GM18511 (cell line): ENCODE measurements around the gene BTNL9.
"Not testable (repeated sequence)": the region's sequence is repeated elsewhere in the genome, so short reads cannot be mapped to it uniquely, and the experiment has no call there.

Source experiments
- ATAC-seq: cut with Tn5 transposase; IDR thresholded peaks from one replicate; pipeline ENCODE4 v1.9.1; 2021; ENCODE audit warnings: mild to moderate bottlenecking, moderate library complexity; ENCODE audit not compliant: unreplicated experiment

The BTNL9 gene

GRCh38 chr5:181060924-181061323, 20.9 kb downstream of the BTNL9 start:
- ATAC-seq: no peak

DNA sequence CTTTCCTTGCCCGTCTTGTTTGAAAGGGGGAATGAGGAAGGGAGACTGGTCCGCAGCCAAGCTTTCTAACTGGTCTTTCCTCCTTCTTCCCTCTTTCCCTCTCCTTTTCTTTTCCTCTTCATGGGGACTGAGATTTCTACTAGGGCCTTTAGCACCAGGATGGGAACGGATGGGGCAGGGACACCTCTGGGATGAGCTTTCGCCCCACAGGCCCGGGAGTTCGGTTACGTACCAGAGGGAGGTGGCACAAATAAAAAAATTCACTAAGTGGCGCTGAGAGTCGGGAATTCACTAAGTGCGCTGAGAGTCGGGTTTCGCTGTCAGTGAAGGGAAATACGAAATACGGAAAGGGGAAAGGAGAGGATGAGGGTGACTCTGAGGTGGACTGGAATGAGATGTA, 21.6 kb downstream of the BTNL9 start:
- ATAC-seq: no peak

- no peak for ATAC-seq
Measured at GRCh38 chr5:181062631-181063030, 22.6 kb downstream of the BTNL9 start.

- no peak for ATAC-seq
Measured at GRCh38 chr5:181063514-181063913, 23.4 kb downstream of the BTNL9 start.

DNA sequence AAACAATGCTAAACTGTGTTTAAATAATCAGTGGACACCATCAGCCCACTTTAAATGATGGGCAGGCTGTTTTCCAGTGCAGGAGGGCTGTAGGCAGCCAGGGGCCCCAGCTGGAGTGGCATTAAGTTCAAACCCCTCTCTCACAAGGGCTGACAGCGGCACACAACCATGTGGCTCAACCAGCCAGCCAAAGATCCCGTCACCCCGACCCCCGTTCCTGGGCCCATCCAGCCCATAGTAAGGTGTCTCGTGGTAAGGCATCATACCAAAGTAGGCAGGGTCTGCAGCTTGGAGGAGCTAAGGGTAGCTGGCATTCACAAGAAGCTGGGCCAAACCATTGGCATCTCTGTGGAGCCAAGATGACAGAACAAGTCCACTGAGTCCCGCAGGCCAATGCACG, 24.9 kb downstream of the BTNL9 start:
- ATAC-seq: no peak

DNA sequence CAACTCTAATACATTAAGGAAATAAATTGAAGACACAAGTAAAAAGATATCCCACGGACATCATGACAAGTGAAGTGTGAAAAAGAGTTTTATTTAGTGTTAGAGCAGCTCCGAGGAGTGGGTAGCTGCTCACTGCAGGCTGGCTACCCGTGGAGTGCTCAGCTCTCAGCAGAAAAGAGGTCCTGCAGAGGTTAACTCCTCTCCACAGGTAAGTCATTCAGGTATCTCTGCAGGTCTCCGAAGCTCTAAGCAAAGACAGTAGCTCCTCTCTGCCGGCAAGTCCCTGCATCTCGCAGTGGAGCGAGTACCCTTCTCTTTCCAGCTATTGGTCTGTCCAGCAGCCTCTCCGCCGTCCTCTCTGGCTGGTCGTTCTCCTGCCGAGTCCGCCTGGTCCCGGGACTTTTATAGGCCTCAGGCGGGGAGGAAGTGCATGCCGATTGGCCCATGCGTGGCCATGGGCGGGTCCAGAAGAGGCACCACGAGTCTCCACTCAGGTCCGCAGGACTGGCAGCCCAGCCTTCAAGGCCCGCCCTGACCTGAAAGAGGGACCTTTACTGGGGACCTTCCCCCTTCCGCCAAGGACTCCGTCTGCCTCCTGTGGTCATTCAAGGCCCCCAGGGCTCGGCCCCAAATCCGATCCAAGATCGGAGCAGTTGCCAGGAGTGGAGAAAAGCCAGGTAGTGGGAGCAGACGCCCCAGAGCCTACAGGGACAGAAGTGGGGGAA, 29.9 kb downstream of the BTNL9 start:
- no peak for ATAC-seq

DNA sequence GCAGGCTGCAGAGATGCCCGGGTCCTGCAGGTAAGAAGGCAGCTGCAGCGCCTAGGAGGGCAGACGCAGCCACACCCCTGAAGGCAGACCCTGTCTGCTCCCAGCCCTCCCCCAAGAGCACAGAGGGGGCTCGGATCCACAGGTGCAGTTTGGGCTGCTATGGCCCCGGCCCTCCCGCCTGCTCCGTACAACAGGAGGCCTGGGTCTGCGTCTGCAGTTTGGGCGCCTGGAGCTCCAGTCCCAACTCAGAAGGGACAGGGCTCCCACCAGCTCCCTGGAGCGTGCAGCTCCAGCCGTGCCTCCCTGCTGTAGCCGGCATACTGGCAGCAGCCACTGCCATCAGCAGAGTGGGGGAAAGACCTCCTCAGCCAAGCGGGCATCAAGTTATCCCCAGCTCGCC, 30.5 kb downstream of the BTNL9 start:
- no peak for ATAC-seq

DNA sequence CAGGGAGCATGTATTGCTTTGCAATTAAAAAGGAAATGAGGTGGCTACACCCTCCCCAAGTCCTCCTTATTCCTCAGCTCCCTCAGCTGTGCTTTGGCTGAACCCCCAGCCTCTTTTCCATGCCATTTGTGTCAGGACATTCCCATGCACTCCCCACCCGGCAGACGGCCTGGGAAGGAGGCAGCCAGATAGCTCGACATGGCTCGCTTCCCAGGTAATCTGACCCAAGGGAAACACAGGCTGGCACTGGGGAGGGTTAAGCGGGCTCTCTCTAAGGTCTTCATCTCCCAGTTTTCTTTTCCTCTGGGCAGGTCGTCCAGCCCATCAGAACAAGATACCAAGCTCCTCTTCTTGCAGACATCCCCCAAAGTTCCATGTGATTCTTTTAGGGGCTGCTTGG, 31.2 kb downstream of the BTNL9 start:
- ATAC-seq: no peak

- no peak for ATAC-seq
Measured at GRCh38 chr5:181076920-181077319, 36.9 kb downstream of the BTNL9 start.

GRCh38 chr5:181081989-181082388, 41.9 kb downstream of the BTNL9 start:
- ATAC-seq: no peak

GRCh38 chr5:181084621-181085195, 44.6 kb downstream of the BTNL9 start:
- no peak for ATAC-seq

GRCh38 chr5:181086026-181086883, 46.2 kb downstream of the BTNL9 start:
- ATAC-seq: no peak

DNA sequence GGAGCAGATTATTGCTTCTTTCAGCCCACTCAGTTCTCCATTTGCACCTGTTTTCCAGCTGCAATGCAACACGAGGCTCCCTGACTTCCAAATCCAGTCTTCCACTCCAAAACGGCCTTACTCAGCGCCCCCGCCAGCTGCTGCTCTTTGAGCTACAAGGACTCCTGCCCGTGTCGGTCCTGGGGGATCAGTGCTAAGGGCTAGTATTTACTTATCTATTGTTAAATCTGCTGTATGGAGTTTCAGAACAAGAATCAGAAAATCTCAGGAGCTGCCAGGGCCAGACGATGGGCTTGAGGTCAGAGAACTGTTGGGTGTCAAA, 46.8 kb downstream of the BTNL9 start:
- ATAC-seq: no peak

DNA sequence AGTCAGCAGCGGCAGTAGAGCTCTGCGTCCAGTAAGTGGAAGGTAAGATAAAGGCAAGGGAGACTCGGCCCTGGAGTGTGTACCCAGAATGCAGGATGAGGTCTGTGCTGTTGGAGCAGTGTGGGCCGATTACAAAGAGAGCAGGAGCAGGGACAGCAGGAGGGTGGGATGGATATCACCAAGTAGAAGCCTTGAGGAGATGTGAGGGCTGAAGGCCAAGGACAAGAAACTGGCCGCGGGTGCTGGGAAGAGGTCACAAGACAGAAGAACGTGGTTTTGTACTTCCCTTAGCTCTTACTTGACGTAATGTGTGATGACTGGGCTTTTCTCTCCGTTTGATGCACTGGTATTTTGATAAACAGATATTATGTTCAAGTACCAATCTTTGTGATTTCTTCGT, 47.2 kb downstream of the BTNL9 start:
- no peak for ATAC-seq

DNA sequence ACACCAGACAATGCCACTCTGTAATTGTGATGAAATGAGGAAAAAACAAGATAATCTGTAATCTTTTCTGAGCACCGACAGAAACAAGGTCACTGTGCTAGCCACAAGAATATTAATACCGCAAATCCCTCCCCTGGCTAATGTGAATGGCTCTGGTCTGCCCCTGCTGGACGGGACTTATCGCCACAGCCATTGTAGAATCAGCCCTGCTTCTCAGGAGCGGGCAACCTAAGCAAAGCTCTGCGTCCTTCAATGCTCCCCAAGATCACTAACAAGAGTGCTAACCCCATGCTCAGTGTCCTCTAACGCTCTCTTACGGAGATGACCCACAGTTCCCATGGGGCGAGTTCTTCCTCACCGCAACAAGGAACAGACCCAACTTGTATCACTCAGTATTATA, 48.2 kb downstream of the BTNL9 start:
- no peak for ATAC-seq

DNA sequence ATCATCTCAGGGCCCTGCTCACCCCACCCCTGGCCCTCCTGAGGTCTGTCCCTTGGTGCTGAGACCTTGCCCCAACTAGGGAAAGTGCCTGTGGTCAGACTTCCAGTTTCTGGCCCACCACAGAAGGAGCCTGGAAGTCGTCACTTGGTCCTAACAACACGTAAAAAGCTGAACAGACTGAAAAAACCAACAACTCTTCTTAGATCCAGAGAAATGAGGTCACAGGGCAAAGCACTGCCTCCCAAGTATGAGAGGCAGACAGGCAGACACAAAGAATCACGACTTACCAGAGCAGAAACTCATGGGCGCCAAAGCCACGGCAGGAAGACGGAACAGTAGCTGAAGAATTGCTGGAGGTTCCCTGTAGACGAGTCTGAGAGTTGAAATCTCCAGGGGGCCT, 52.4 kb downstream of the BTNL9 start:
- no peak for ATAC-seq

- not testable (repeated sequence) for ATAC-seq
Measured at GRCh38 chr5:181095162-181095561, 55.1 kb downstream of the BTNL9 start.

DNA sequence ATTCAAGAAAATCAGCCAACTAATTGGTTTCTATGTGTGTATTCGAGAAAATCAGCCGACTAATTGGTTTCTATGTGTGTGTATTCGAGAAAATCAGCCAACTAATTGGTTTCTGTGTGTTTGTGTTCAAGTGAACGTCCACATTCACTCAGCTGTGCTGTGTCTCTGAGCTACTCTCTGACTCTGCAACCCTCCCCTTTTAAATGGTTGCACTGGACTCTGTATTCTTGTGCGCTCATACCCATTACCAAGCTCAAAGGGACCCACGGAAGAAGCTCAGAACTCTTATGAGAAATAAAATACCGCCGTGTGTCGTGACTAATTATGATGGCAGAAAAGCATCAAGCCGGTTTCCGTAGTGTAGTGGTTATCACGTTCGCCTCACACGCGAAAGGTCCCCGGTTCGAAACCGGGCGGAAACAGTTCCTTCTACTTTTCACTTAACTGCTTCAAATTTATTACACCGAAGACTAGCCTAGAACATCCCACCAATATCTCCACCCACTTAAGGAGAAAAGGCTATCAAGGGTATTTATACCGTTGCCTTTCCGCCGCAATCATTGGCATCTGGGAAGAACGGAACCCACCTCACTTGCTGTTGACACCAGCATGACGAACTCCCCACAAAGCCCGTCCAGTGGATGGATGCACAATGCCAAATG, 56.8 kb downstream of the BTNL9 start:
- not testable (repeated sequence) for ATAC-seq

- not testable (repeated sequence) for ATAC-seq
Measured at GRCh38 chr5:181097383-181097753, 57.3 kb downstream of the BTNL9 start.

DNA sequence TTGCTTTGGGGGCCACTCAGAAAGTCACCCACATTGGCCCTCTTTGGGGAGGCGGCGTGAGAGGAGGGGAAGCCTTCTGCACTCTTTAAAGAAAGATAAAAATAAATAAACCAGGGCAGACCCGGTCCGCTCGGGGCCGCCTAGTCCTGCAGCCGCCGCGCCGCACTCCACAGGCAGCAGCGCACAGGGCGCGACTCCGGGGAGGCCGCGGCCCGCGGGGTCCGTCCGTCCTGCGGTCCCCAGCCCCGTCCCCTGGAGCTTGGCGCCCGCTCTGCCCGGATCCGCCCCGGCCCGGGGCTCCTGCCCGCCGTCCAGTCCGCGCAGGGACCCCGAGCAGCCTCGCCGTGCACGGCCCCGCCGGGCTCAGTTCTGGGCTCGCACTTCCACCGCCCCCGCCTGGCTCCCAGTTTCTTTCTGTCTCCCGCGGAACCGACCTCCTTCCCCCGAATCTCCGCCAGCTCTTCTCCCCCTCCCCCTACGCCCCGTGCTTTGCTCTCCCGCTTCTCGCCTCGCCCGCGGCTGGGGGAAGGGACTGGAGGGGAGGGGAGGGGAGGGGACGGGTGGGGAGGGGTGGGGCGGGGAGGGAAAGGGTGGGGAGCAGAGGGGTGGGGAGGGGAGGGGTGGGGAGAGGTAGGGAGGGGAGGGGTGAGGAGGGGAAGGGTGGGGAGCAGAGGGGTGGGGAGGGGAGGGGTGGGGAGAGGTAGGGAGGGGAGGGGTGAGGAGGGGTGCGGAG, 57.9 kb downstream of the BTNL9 start:
- not testable (repeated sequence) for ATAC-seq
